ENCODE data around the gene EPB41L3.

- peak in 1 of 2 experiments; percentile 14; a peak in 1 of 4 replicates for TF ChIP-seq CTCF (conservative IDR thresholded peaks at IDR 0.05; ENCODE audit: low read depth in 2 of 2)
- TF ChIP-seq EZH2 (IDR thresholded peaks at IDR 0.05; ENCODE audit: low read depth, unreplicated experiment): no peak
- TF ChIP-seq POLR2AphosphoS5 (IDR thresholded peaks at IDR 0.05; ENCODE audit: low read depth): no peak
- no peak for TF ChIP-seq CREB1 (CRISPR knock-in tag; IDR thresholded peaks at IDR 0.05; ENCODE audit: low read depth)
- TF ChIP-seq ZNF331 (CRISPR knock-in tag; IDR thresholded peaks at IDR 0.05; ENCODE audit: low read depth): no peak
- TF ChIP-seq ZNF114 (CRISPR knock-in tag; IDR thresholded peaks at IDR 0.05): no peak
- no peak for TF ChIP-seq JUNB (IDR thresholded peaks at IDR 0.05; ENCODE audit: unreplicated experiment)
- no peak for TF ChIP-seq EZH2phosphoT487 (IDR thresholded peaks at IDR 0.05; ENCODE audit: unreplicated experiment)
- TF ChIP-seq REST (IDR thresholded peaks at IDR 0.05; ENCODE audit: unreplicated experiment): no peak
- no peak for TF ChIP-seq STAT1 (IDR thresholded peaks at IDR 0.05; ENCODE audit: unreplicated experiment)
- TF ChIP-seq ETS1 (IDR thresholded peaks at IDR 0.05): no peak
- TF ChIP-seq NANOG (IDR thresholded peaks at IDR 0.05; ENCODE audit: borderline replicate concordance): no peak
- no peak for TF ChIP-seq ZNF462 (CRISPR knock-in tag; IDR thresholded peaks at IDR 0.05)
Measured at GRCh38 chr18:5519448-5520298, 24.1 kb downstream of the EPB41L3 start.
